ACHN (cell line): Measurements from ENCODE around the gene PTDSS2.
"Not testable (repeated sequence)": the region's sequence is repeated elsewhere in the genome, so short reads cannot be mapped to it uniquely, and the experiment has no call there.

ENCODE experiments used
- DNase-seq: peaks from one replicate; pipeline ENCODE4 v3.0.0-alpha.2; 2015
- in situ Hi-C: cut with HindIII; loops from 2 replicates; pipeline ENCODE4 v1.10.0; 2017; ENCODE audit warnings: low sequenced_read_pairs, low pct_ligation_motif_present, low pct_unique_long_range_greater_than_20kb

The PTDSS2 gene

GRCh38 chr11:512761-513595 is 62.9 kb downstream of the PTDSS2 start:
- no peak for DNase-seq
- in situ Hi-C loops, result no loop called here

- in situ Hi-C loops, result no loop called here
- no peak for DNase-seq
These were observed 64.5 kb downstream of the PTDSS2 start for GRCh38 chr11:514606-515005.

GRCh38 chr11:515131-515530 is 65.1 kb downstream of the PTDSS2 start:
- DNase-seq, result no peak
- in situ Hi-C loops, result no loop called here

GRCh38 chr11:516400-516799 is 66.3 kb downstream of the PTDSS2 start:
- DNase-seq, result no peak
- in situ Hi-C loops, result no loop called here

- in situ Hi-C loops, DNase-seq: not testable (repeated sequence)
These were observed 67.0 kb downstream of the PTDSS2 start for GRCh38 chr11:516918-517685.

GRCh38 chr11:518463-519202 is 68.6 kb downstream of the PTDSS2 start:
- in situ Hi-C loops, result no loop called here
- peak; percentile 95 for DNase-seq

GRCh38 chr11:520428-521176 is 70.5 kb downstream of the PTDSS2 start:
- DNase-seq, result no peak
- in situ Hi-C loops, result no loop called here

GRCh38 chr11:521177-521688 is 71.2 kb downstream of the PTDSS2 start:
- no peak for DNase-seq
- in situ Hi-C loops, result no loop called here

- in situ Hi-C loops, result no loop called here
- no peak for DNase-seq
These were observed 76.1 kb downstream of the PTDSS2 start for GRCh38 chr11:526192-526591.

- in situ Hi-C loops, result no loop called here
- DNase-seq, result no peak
These were observed 78.2 kb downstream of the PTDSS2 start for GRCh38 chr11:528166-528814.

- in situ Hi-C loops, result no loop called here
- no peak for DNase-seq
These were observed 79.0 kb downstream of the PTDSS2 start for GRCh38 chr11:528815-529727.

- no peak for DNase-seq
- in situ Hi-C loops, result no loop called here
These were observed 79.8 kb downstream of the PTDSS2 start for GRCh38 chr11:529728-530411.

- in situ Hi-C loops, result no loop called here
- no peak for DNase-seq
These were observed 81.1 kb downstream of the PTDSS2 start for GRCh38 chr11:530960-531831.

- in situ Hi-C loops, result no loop called here
- DNase-seq, result no peak
These were observed 81.9 kb downstream of the PTDSS2 start for GRCh38 chr11:531919-532526.

- DNase-seq, result no peak
- in situ Hi-C loops, result no loop called here
These were observed 82.5 kb downstream of the PTDSS2 start for GRCh38 chr11:532527-532985.
